Colon (tissue), 2 donors: ENCODE data around the gene NHP2.
"Not testable (repeated sequence)": the region's sequence is repeated elsewhere in the genome, so short reads cannot be mapped to it uniquely, and the experiment has no call there.

ENCODE experiments used
- FAIRE-seq: peaks from 2 replicates; lab custom pipeline; 2012; peaks lifted over from hg19 to GRCh38; lab: Jason Lieb, UNC
- donor health status: control.
- donor health status: control.

NHP2 gene

DNA sequence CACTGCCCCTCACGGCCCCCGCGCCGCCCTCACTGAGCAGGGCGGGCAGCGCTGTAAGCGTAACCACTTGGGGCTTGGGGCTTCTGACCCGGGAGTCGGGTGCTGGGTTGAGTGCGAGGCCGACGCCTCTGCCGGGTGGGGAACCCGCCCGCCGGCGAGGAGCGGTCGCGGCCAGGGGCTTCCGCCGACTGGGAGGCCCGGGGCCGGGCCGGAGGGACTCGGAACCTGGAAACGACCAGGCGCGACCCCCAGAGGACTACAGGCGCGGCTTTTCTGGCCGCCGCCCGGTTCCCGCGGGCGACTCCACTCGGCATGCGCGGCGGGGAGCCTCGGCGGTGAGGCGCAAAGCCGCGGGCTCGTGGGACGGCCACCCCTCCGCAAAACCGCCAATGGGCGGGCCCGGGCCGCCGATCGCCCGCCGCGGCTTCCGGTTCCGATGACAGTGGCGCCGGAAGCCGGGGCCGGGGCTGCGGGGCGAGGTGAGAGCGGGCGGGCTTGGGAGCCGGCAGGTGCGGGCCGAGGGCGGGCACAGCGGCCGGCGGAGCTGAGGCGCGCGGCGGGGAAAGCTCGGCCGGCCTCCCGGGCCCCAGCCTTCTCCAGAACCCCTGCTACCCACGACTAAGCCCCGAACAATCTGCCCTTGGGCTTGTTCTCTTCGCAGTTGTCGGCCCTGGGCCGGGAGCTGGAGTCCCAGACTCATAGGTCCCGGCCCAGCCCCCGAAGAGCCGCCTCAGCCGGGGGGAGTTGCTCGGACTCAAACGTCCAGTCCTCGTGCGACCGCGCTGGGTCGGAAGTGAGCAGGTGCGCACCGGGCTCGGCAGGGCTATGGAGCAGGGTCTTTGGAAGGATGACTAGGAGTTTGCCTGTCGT lies 22.9 kb downstream of the NHP2 start, which contains the start of gene RMND5B:
Gene RMND5B, plus strand, starts transcription at position 439 of the 870 bp plus-strand sequence. CDS start 7,106 bp downstream, outside the sequence.
- no peak for FAIRE-seq

DNA sequence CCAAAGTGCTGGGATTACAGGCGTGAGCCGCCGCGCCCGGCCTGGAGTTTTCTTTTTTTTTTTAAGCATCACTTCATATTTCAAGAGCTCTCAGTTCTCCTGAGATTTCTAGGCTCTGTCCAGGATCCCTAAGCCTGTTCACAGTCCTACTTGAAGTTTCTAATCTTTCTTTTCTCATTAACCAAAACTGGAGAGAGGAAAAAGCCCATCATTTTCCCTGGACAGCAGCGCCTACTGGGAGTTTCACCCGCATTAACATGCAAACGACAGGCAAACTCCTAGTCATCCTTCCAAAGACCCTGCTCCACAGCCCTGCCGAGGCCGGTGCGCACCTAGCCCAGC lies 23.5 kb downstream of the NHP2 start:
- not testable (repeated sequence) for FAIRE-seq

- no peak for FAIRE-seq
Observed at GRCh38 chr5:178129296-178129695, 24.4 kb downstream of the NHP2 start.

DNA sequence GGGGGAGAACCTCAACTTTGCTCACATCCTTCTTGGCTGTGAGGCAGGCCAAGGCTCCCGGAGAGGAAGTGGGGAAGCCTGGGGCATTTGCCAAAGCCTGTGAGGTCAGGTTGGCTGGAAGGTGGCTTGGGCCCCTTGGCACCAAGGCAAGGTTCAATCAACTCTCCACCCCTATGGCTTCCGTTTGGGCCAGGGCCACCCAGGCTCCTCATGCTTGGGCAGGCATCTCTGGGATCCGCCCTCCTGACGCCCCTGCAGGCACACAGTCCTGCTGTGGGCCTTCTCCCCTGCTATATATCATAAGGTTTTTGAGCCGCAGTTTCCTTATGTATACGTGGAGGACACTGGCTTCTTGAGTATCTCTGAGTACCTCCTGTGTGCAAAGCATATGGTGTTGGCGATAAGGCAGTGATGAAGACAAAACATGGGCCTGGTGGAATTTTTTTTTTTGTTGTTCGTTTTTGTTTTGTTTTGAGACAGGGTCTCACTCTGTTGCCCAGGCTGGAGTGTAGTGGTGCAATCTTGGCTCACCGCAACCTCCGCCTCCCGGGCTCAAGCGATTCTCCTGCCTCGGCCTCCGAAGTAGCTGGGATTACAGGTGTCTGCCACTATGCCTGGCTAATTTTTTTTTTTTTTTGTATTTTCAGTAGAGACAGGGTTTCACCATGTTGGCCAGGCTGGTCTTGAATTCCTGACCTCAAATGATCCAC lies 26.2 kb downstream of the NHP2 start:
- FAIRE-seq, result not testable (repeated sequence)

GRCh38 chr5:178126556-178126955 lies 27.1 kb downstream of the NHP2 start:
- no peak for FAIRE-seq

GRCh38 chr5:178125253-178125906 lies 28.3 kb downstream of the NHP2 start:
- FAIRE-seq, result no peak

DNA sequence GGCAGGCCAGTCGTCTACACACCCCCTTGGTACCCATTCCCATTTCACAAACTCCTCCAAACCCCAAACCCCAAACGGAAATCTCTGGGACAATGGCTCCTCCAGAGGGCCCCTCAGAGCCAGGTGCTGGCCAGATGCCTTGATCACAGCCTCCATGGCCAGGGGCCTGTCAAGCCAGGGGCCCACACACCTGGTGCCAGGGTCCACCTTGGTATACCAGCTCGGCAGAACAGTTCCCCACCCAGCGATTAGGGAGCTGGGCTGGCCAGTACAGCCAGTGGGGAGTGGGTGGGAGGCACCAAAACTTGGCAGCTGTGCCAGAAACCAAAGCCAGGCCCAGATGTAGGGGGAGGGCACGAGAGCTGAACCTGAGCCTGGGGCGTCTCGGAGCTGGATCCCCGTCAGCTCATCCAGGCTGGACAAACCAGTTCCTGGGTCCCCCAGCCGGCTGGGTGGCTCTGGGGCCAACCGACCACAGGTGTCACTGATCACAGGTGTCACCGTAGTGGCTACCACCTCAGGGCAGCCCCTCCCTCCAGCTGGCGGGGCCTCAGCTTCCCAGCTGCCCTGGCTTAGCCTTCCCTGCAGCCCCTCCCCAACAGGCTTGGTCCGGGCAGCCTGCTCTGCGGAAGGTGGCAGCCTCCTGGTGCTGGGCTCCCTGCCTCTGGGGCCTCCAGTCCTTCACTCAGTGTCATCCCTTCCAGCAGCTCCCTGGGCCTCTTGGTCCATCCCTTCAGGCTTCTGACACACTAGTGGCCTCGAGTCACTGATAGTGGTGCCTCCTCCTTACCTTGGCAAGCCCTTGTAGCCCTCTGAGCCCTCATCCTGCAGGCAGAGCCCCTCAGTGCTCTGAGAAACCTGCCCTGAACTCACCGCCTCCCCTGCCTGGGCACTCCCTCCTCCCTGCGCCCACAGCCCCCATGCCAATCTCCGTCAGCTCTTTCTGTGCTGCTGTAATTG lies 29.4 kb downstream of the NHP2 start:
- no peak for FAIRE-seq

GRCh38 chr5:178123094-178123965 lies 30.4 kb downstream of the NHP2 start:
- FAIRE-seq, result no peak

GRCh38 chr5:178122346-178122745 lies 31.3 kb downstream of the NHP2 start:
- FAIRE-seq, result no peak

DNA sequence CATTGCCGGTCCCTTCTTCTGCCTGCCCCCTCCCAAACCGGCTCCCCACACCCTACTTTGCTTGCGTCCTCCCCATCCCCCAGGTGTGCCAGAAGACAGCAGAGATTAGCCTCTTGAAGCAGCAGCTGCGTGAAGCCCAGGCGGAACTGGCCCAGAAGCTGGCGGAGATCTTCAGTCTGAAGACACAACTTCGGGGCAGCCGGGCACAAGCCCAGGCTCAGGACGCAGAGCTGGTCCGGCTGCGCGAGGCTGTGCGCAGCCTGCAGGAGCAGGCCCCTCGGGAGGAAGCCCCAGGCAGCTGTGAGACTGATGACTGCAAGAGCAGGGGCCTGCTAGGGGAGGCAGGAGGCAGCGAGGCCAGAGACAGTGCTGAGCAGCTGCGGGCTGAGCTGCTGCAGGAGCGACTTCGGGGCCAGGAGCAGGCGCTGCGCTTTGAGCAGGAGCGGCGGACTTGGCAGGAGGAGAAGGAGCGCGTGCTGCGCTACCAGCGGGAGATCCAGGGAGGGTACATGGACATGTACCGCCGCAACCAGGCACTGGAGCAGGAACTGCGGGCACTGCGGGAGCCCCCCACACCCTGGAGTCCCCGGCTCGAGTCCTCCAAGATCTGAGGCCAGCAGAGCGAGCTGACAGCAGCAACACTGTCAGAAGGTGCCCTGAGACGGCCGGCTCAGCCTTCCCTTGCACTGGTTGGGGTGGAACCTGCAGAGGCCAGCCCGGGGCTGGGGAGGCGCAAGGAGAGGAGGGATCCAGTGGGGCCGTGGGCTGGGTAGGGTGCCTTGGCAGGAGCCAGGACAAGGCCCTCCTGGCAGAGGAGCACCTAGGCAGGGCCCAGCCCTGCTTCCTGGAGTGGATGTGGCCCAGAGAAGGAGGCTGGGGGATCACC lies 32.1 kb downstream of the NHP2 start:
- FAIRE-seq, result no peak

GRCh38 chr5:178120607-178121357 lies 32.9 kb downstream of the NHP2 start:
- FAIRE-seq, result no peak

DNA sequence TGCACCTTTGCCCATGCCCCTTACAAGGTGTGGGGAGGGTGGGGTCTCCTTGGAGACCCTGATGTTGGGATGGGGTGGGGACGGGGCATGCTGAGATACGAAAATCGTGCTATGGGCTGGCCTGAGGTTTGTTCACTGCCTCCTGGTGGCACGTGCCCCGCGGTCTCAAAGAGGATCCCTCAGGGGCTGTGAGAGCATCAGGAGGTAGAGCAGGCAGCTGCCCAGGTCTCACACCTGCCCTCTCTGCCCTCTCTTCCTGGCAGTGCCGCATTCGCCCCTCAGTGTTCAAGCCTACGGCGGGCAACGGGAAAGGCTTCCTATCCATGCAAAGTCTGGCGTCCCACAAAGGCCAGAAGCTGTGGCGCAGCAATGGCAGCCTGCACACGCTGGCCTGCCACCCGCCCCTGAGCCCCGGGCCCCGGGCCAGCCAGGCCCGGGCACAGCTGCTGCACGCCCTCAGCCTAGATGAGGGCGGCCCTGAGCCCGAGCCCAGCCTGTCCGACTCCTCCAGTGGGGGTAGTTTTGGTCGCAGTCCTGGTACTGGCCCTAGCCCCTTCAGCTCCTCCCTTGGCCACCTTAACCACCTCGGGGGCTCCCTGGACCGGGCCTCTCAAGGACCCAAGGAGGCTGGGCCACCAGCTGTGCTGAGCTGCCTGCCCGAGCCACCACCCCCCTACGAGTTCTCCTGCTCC lies 33.6 kb downstream of the NHP2 start:
- no peak for FAIRE-seq

- FAIRE-seq, result no peak
Observed at GRCh38 chr5:178117923-178118701, 35.6 kb downstream of the NHP2 start.

DNA sequence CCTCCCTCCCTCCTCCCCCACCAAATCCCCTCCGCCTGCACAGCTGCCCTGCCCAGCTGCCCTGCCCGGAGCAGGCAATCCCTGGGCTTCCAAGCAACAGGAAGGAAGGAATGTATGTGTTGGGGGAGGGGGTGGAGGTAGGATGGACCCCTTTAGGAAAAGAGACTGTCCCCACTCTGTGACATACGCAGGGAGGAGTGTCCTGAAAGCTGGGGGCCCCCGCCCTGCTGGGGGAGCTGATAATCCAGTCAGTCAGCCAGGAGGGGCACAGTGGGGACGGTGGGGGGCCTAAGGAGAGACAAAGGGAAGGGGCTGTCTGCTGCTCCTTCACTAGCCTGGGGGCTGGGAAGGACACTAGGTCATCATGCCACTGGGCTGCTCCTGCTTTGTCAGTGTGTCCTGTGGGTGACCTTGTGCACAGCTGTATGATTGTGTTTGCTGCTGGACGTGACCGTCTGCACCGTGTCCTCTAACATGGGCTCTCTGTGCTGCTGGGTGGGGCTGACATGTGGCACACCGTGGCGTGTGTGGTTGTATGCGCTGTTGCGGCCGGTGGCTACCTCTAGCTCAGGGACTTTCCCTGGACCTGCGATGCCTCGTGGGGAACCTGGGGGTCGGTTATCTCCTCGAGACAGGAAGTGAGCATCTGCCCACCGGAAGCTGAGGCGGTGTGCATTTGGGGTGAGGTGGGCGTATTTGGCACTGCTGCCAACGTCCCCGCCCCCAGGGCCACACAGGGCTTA lies 37.4 kb downstream of the NHP2 start:
- FAIRE-seq, result no peak

DNA sequence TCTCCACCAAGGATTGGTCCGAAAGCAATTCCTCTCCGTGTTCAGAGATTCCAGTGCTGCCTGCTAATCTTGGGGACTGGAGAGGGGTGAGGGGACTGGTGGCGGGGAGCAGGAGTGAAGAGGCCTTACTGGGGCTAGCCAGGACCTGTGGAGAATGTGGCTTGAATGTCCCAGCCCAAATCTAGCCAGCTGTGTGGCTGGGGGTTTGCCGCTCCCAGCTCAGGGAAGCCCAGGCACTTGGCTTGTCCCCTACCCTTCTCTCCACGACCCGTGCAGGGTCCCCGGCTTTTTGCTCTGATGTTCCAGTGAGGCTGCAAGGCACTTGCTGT lies 37.9 kb downstream of the NHP2 start:
- FAIRE-seq, result no peak

GRCh38 chr5:178115136-178115813 lies 38.4 kb downstream of the NHP2 start:
- FAIRE-seq, result no peak
